HG02840 (cell line): ENCODE measurements around the gene ALDH1L1.

Source experiments
- ATAC-seq: cut with Tn5 transposase; IDR thresholded peaks from one replicate; pipeline ENCODE4 v1.9.1; 2021; ENCODE audit warnings: mild to moderate bottlenecking, moderate library complexity, moderate number of reproducible peaks; ENCODE audit not compliant: unreplicated experiment, low FRiP score

ALDH1L1 gene

GRCh38 chr3:126060613-126061145 is 119.7 kb downstream of the ALDH1L1 start:
- no peak for ATAC-seq

DNA sequence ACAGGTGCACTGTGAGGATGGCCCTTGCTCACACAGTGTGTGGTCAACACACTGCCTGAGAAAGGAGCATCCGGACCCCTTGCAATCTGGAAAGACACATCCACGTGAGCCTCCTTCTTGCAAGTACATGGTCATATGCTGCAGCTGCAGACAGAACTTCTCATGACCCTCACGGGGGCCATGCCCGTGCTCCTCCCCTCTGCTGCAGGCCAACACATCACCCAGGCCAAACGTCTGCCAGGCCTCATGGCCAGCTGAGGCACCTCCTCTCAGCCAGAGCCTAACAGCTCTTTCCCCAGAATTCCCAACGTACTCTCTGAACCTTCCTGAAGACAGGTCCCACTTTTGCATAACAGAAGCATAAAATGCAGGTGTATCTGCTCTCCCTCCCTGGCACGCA is 121.7 kb downstream of the ALDH1L1 start:
- ATAC-seq = no peak

- ATAC-seq = no peak
Measured at GRCh38 chr3:126057936-126058335, 122.5 kb downstream of the ALDH1L1 start.

DNA sequence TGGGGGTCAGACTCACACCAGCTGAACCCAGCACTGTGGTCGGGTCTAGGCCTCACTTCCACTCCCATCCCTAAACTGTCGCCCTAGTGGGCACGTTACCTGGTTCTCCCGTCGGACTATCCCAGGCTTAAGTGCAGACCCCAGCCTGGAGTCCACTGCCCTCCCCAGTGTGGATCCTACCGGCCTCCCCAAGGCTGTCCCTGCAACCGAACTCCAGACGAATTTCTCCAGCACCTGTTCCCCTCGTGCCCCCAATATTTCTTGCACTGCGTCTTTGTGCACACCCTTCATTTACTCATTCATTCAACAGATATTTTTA is 122.9 kb downstream of the ALDH1L1 start:
- ATAC-seq = no peak

- no peak for ATAC-seq
Measured at GRCh38 chr3:126056681-126057500, 123.5 kb downstream of the ALDH1L1 start.

- ATAC-seq = no peak
Measured at GRCh38 chr3:126056088-126056487, 124.3 kb downstream of the ALDH1L1 start.

GRCh38 chr3:126054870-126055269 is 125.5 kb downstream of the ALDH1L1 start:
- ATAC-seq = no peak

DNA sequence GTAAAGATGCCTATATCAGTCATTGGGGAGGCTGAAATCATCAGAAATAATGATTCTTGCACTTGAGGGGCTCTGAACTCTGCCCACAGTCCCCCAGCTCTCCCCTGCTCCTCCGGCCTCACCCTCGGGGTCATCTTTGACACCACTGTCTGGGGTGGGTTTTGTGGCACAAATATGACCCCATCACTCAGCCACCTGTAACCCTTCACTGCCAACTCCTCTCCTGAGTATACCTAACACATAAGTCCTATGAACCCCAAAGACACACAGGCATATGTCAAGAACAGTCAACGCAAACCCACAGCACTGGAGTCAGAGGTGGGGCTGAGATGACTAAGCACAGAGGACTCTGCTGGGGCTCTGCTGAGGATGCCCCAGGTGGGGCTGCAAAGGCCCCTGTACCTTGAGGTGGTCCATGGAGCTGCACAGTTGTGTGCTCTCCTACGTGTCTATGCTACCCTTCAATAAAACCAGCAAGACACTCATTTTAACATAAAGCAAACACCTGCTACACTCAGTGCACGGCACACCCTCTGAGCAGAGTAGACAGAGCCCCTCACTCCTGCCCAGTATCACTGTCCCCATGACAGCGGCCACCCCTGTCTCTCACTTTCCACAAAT is 126.3 kb downstream of the ALDH1L1 start:
- ATAC-seq = no peak
